Bronchial epithelial cell (primary cell): ENCODE data around the gene PRKD2. TPM values are rescaled to one million over a fixed set of nuclear protein-coding genes. Genes with fewer than 3 reads are reported as not detected.

Experiments
- DNase-seq: peaks from one replicate; pipeline ENCODE4 v3.0.0-alpha.2; 2010; ENCODE audit warnings: low read depth
- FAIRE-seq: peaks from 2 replicates; lab custom pipeline; 2011; peaks lifted over from hg19 to GRCh38; lab: Jason Lieb, UNC
- H3K27me3 ChIP-seq: 2 replicates; pipeline ENCODE4 v1.5.1; 2011; ENCODE audit warnings: low read length; ENCODE audit not compliant: control insufficient read depth, insufficient read depth
- H3K36me3 ChIP-seq: 2 replicates; pipeline ENCODE4 v1.5.1; 2011; ENCODE audit warnings: low read length; ENCODE audit not compliant: control insufficient read depth, insufficient read depth
- H3K4me3 ChIP-seq: 2 replicates; pipeline ENCODE4 v1.5.1; 2011; ENCODE audit warnings: mild to moderate bottlenecking, low read depth, low read length, control low read depth
- total RNA-seq: library from RNA; depleted of rRNA; stranded (reverse); fragments of >200 nt; gene quantifications from 2 replicates; pipeline ENCODE4 v1.2.1, GENCODE V29; 2014
- TF ChIP-seq, protein P1 (sequence below): IDR thresholded peaks from 2 replicates; pipeline ENCODE4 v1.5.1; 2011; ENCODE audit warnings: mild to moderate bottlenecking, moderate library complexity, low read length, control low read depth, inconsistent platforms; ENCODE audit not compliant: insufficient read depth, severe bottlenecking

Gene PRKD2
- total RNA-seq, 1 donor from 2014 or later, result 24.5 TPM

- Histone ChIP-seq H3K4me3 (no peak overlapping the region), H3K36me3 (peaks cover 72% of the 10 kb centered on the region), H3K27me3 (no peaks in the 10 kb centered on the region)
- FAIRE-seq, result no peak
- no peak for DNase-seq
- TF ChIP-seq, protein P1, sequence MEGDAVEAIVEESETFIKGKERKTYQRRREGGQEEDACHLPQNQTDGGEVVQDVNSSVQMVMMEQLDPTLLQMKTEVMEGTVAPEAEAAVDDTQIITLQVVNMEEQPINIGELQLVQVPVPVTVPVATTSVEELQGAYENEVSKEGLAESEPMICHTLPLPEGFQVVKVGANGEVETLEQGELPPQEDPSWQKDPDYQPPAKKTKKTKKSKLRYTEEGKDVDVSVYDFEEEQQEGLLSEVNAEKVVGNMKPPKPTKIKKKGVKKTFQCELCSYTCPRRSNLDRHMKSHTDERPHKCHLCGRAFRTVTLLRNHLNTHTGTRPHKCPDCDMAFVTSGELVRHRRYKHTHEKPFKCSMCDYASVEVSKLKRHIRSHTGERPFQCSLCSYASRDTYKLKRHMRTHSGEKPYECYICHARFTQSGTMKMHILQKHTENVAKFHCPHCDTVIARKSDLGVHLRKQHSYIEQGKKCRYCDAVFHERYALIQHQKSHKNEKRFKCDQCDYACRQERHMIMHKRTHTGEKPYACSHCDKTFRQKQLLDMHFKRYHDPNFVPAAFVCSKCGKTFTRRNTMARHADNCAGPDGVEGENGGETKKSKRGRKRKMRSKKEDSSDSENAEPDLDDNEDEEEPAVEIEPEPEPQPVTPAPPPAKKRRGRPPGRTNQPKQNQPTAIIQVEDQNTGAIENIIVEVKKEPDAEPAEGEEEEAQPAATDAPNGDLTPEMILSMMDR, result no peak
Observed at GRCh38 chr19:46725859-46726393, 9.0 kb upstream of the PRKD2 start.

DNA sequence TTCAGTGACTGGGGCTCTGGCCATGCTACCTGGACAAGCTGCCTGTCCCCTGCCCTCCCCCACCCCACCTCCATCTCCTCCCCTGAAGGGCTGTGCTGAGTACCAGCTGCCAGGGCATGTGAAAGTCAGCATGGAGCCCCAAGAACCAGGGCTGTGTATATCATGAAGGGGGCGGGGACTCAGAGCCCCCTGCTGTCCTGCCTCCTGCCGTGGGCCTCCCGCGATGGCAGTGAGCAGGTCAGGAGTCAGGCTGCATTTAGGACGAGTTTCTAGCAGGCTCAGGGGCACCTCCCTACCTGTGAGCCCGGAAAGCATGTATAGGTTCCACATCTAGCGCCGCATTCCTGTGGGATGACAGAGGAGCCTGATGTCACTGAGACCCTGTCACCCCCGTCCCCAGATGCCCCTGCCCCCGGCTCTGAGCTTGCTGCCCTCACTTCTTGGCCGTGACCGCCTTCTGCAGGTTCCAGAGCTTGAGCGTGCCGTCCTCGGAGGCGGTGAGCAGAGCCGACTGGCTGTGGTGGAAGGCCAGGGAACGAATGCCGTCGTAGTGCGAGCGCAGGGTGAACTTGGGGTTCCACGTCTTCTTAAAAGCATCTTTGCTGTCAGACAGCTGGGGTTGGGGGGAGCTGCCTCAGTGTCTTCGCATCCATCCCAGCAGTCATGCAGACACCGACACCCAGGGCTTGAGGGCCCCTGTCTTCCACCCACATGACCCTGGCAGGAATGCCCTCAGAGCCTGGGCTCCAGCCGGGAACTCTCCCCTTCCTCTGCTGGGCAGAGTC is 8.3 kb upstream of the PRKD2 start:
- Histone ChIP-seq H3K4me3 (no peak overlapping the region), H3K36me3 (peaks cover 72% of the 10 kb centered on the region), H3K27me3 (no peaks in the 10 kb centered on the region)
- FAIRE-seq (no peak), DNase-seq (no peak)
- TF ChIP-seq, protein P1, result no peak

DNA sequence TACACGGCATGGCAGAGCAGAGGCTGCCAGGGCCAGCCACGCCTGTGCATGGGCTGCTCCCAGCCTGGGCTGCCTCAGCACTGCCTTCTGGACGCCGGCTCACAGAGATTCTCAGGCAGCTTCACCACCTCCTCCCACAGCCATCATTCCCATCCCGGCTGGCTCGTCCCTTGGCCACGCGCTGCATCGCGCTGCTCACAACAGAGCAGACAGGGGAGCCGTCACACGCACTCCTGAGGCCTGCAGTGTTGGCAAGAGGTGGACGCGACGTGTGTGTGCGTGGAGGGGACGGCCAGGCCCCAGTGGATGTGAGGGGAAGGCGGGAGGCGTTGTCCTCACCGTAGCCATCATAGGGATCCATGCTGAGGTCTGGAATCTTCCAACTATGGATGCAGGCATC is 7.6 kb upstream of the PRKD2 start:
- TF ChIP-seq, protein P1, result no peak
- H3K27me3 ChIP-seq, result no peaks in the 10 kb centered on the region
- H3K36me3 ChIP-seq, result peaks cover 66% of the 10 kb centered on the region
- DNase-seq, result no peak
- no peak for FAIRE-seq
- no peak overlapping the region for H3K4me3 ChIP-seq

- DNase-seq, result no peak
- peaks cover 63% of the 10 kb centered on the region for H3K36me3 ChIP-seq
Observed at GRCh38 chr19:46723471-46723870, 6.6 kb upstream of the PRKD2 start.

GRCh38 chr19:46723023-46723461 is 6.1 kb upstream of the PRKD2 start:
- TF ChIP-seq, protein P1, result no peak
- DNase-seq (no peak), FAIRE-seq (no peak)
- H3K27me3 ChIP-seq, result no peaks in the 10 kb centered on the region
- no peak overlapping the region for H3K4me3 ChIP-seq
- H3K36me3 ChIP-seq, result peaks cover 59% of the 10 kb centered on the region

More at GRCh38 chr19:46723471-46723870, 6.6 kb upstream of the PRKD2 start:
- no peak overlapping the region for H3K4me3 ChIP-seq
- TF ChIP-seq, protein P1, result no peak
- no peak for FAIRE-seq
- H3K27me3 ChIP-seq, result no peaks in the 10 kb centered on the region
